Uterus (tissue), 4 donors: Measurements from ENCODE around the gene COL9A3. TPM values are rescaled to one million over a fixed set of nuclear protein-coding genes. Genes with fewer than 3 reads are reported as not detected.

Experiments
- DNase-seq, 2 donors: peaks; one replicate each; pipeline ENCODE4 v3.0.0-alpha.2; 2019 to 2020
- H3K27ac ChIP-seq, 2 donors: fragments of 200-600 bp; sonication (generic); 1 replicate in 1 of 2; 2 replicates in 1 of 2; pipeline ENCODE4 v1.5.1; 2016 to 2018
- H3K27me3 ChIP-seq, 2 donors: fragments of 200-600 bp; sonication (generic); one replicate each; pipeline ENCODE4 v1.5.1; 2018 to 2019; ENCODE audit warnings: control low read depth in 1 of 2
- H3K36me3 ChIP-seq, 2 donors: fragments of 200-600 bp; sonication (generic); one replicate each; pipeline ENCODE4 v1.5.1; 2019; ENCODE audit warnings: control low read depth in 1 of 2
- H3K4me1 ChIP-seq, 2 donors: fragments of 200-600 bp; sonication (generic); one replicate each; pipeline ENCODE4 v1.5.1; 2018 to 2019; ENCODE audit warnings: control low read depth in 1 of 2
- H3K4me3 ChIP-seq, 2 donors: fragments of 200-600 bp; sonication (generic); 1 replicate in 1 of 2; 2 replicates in 1 of 2; pipeline ENCODE4 v1.5.1; 2018 to 2019; ENCODE audit warnings: mild to moderate bottlenecking in 1 of 2
- H3K9me3 ChIP-seq, 2 donors: fragments of 200-600 bp; sonication (generic); one replicate each; pipeline ENCODE4 v1.5.1; 2019; ENCODE audit warnings: control low read depth in 1 of 2
- CTCF ChIP-seq, 4 experiments: fragments of 200-600 bp in 2 of 4; fragments of 450-650 bp in 2 of 4; sonication (generic) in 2 of 4; IDR thresholded peaks; one replicate each; pipeline ENCODE4 v1.5.1; 2016 to 2019; ENCODE audit warnings: antibody characterized with exemption in 4 of 4, mild to moderate bottlenecking in 2 of 4, moderate library complexity in 1 of 4
- POLR2A ChIP-seq, 2 donors: fragments of 450-650 bp; IDR thresholded peaks; one replicate each; pipeline ENCODE4 v1.6.1; 2016; ENCODE audit warnings: antibody characterized with exemption in 2 of 2, mild to moderate bottlenecking in 1 of 2, moderate library complexity in 1 of 2
- intact Hi-C: fragments of 100-400 bp; cut with DNase I; formaldehyde crosslinking; loops from one replicate; pipeline ENCODE4 v1.15.1; 2023; ENCODE audit warnings: low total_unique reads
- total RNA-seq, 4 donors: library from RNA; depleted of rRNA in 3 of 4; stranded (reverse); fragments of >200 nt in 3 of 4; gene quantifications; one replicate each; pipeline versions ENCODE4 v1.1.0 to v1.2.4, GENCODE V29; 2014 to 2023
- donor health status: DM: yes; HTN: yes; CAD: no.

COL9A3 gene
- total RNA-seq, 4 donors from 2014 or later, result 0.59 to 75.4 (median 16.3) TPM

- Histone ChIP-seq H3K4me3 (no peak overlapping the region), H3K27ac (no peak overlapping the region), H3K4me1 (no peaks in the 10 kb centered on the region), H3K36me3 (no peaks in the 10 kb centered on the region), H3K27me3 (peaks cover 0 to 4% of the 10 kb centered on the region in 2 donors), H3K9me3 (no peaks in the 10 kb centered on the region)
- intact Hi-C loops, result loop anchor here (10.0 kb wide), 1 partner anchor 86 kb away; no protein-coding TSS in a partner anchor
- no peak for DNase-seq
- no peak for TF ChIP-seq POLR2A (IDR thresholded peaks at IDR 0.05)
- no peak for TF ChIP-seq CTCF (IDR thresholded peaks at IDR 0.05)
Measured at GRCh38 chr20:62770111-62770910, 46.5 kb upstream of the COL9A3 start.

- intact Hi-C loops, result loop anchor here (10.0 kb wide), 1 partner anchor 86 kb away; no protein-coding TSS in a partner anchor
- H3K9me3 ChIP-seq, result no peaks in the 10 kb centered on the region
- TF ChIP-seq POLR2A (IDR thresholded peaks at IDR 0.05) (no peak), CTCF (IDR thresholded peaks at IDR 0.05) (no peak)
- no peaks in the 10 kb centered on the region for H3K4me1 ChIP-seq
- H3K27ac ChIP-seq, result no peak overlapping the region
- DNase-seq, result no peak
- no peak overlapping the region for H3K4me3 ChIP-seq
- H3K27me3 ChIP-seq, result peaks cover 0 to 4% of the 10 kb centered on the region in 2 donors
- H3K36me3 ChIP-seq, result no peaks in the 10 kb centered on the region
Measured at GRCh38 chr20:62770916-62771315, 45.9 kb upstream of the COL9A3 start.

- Histone ChIP-seq H3K36me3 (no peaks in the 10 kb centered on the region), H3K4me3 (no peak overlapping the region), H3K9me3 (no peaks in the 10 kb centered on the region), H3K4me1 (no peaks in the 10 kb centered on the region), H3K27ac (no peak overlapping the region), H3K27me3 (no peaks in the 10 kb centered on the region)
- no peak for TF ChIP-seq POLR2A (IDR thresholded peaks at IDR 0.05)
- TF ChIP-seq CTCF (IDR thresholded peaks at IDR 0.05), result no peak
- DNase-seq, result no peak
- intact Hi-C loops, result loop anchor here (10.0 kb wide), 1 partner anchor 87 kb away; no protein-coding TSS in a partner anchor
Measured at GRCh38 chr20:62771396-62772102, 45.3 kb upstream of the COL9A3 start.

GRCh38 chr20:62772103-62772611 lies 44.7 kb upstream of the COL9A3 start:
- TF ChIP-seq POLR2A (IDR thresholded peaks at IDR 0.05) (no peak), CTCF (IDR thresholded peaks at IDR 0.05) (no peak)
- Histone ChIP-seq H3K36me3 (no peaks in the 10 kb centered on the region), H3K4me1 (no peaks in the 10 kb centered on the region), H3K27ac (no peak overlapping the region), H3K4me3 (no peak overlapping the region), H3K9me3 (no peaks in the 10 kb centered on the region), H3K27me3 (no peaks in the 10 kb centered on the region)
- intact Hi-C loops, result loop anchor here (10.0 kb wide), 1 partner anchor 87 kb away; no protein-coding TSS in a partner anchor
- DNase-seq, result no peak

- Histone ChIP-seq H3K27me3 (no peaks in the 10 kb centered on the region), H3K27ac (no peak overlapping the region), H3K9me3 (no peaks in the 10 kb centered on the region), H3K4me1 (no peaks in the 10 kb centered on the region), H3K36me3 (no peaks in the 10 kb centered on the region), H3K4me3 (no peak overlapping the region)
- intact Hi-C loops, result loop anchor here (10.0 kb wide), 1 partner anchor 88 kb away; no protein-coding TSS in a partner anchor
- TF ChIP-seq POLR2A (IDR thresholded peaks at IDR 0.05), result no peak
- no peak for TF ChIP-seq CTCF (IDR thresholded peaks at IDR 0.05)
- no peak for DNase-seq
Measured at GRCh38 chr20:62772619-62772989, 44.2 kb upstream of the COL9A3 start.
